ENCODE data around the gene TTLL1.
"Not testable (repeated sequence)": the region's sequence is repeated elsewhere in the genome, so short reads cannot be mapped to it uniquely, and the experiment has no call there.

TTLL1 gene

GRCh38 chr22:43118024-43118849, 29.0 kb upstream of the TTLL1 start:
- CTCF ChIA-PET: no interaction called here
- Mint-ChIP-seq H3K4me1 (no peaks in the 10 kb centered on the region), H3K4me3 (no peak overlapping the region)

GRCh38 chr22:43116932-43117331, 27.7 kb upstream of the TTLL1 start:
- Mint-ChIP-seq H3K4me3 (no peak overlapping the region), H3K9me3 (no peaks in the 10 kb centered on the region), H3K27me3 (peaks cover 22% of the 10 kb centered on the region), H3K27ac (no peak overlapping the region), H3K36me3 (no peaks in the 10 kb centered on the region), H3K4me1 (no peaks in the 10 kb centered on the region)
- DNase-seq: no peak
- CTCF ChIA-PET: no interaction called here

More at GRCh38 chr22:43118024-43118849, 29.0 kb upstream of the TTLL1 start:
- Mint-ChIP-seq H3K27me3 (peaks cover 9% of the 10 kb centered on the region), H3K9me3 (no peaks in the 10 kb centered on the region), H3K36me3 (no peaks in the 10 kb centered on the region), H3K27ac (no peak overlapping the region)
- no peak for DNase-seq

- no peak overlapping the region for H3K27ac Mint-ChIP-seq
- H3K4me1 Mint-ChIP-seq: peaks cover 7% of the 10 kb centered on the region
- CTCF ChIA-PET: no interaction called here
- H3K27me3 Mint-ChIP-seq: peaks cover 35% of the 10 kb centered on the region
- H3K4me3 Mint-ChIP-seq: no peak overlapping the region
- no peaks in the 10 kb centered on the region for H3K9me3 Mint-ChIP-seq
- DNase-seq: no peak
- H3K36me3 Mint-ChIP-seq: no peaks in the 10 kb centered on the region
Observed at GRCh38 chr22:43114958-43115357, 25.8 kb upstream of the TTLL1 start.

- H3K27me3 Mint-ChIP-seq: peaks cover 47% of the 10 kb centered on the region
- H3K27ac Mint-ChIP-seq: no peak overlapping the region
- no peaks in the 10 kb centered on the region for H3K36me3 Mint-ChIP-seq
- no peaks in the 10 kb centered on the region for H3K9me3 Mint-ChIP-seq
- H3K4me3 Mint-ChIP-seq: no peak overlapping the region
- no peak for DNase-seq
- CTCF ChIA-PET: interaction anchor here (1.4 kb wide), 1 partner anchor 23 kb away, joined by 4 read pairs; no protein-coding TSS in a partner anchor
- H3K4me1 Mint-ChIP-seq: peaks cover 7% of the 10 kb centered on the region
Observed at GRCh38 chr22:43113526-43114251, 24.5 kb upstream of the TTLL1 start.

GRCh38 chr22:43110927-43111623, 21.9 kb upstream of the TTLL1 start:
- Mint-ChIP-seq H3K27ac (no peak overlapping the region), H3K4me3 (peak overlapping the region; percentile 62), H3K4me1 (peaks cover 7% of the 10 kb centered on the region), H3K9me3 (no peaks in the 10 kb centered on the region), H3K36me3 (no peaks in the 10 kb centered on the region), H3K27me3 (peaks cover 58% of the 10 kb centered on the region)
- CTCF ChIA-PET: interaction anchor here (0.9 kb wide), 1 partner anchor 24 kb away, joined by 3 read pairs; no protein-coding TSS in a partner anchor
- peak; percentile 65 for DNase-seq

GRCh38 chr22:43110444-43110926, 21.3 kb upstream of the TTLL1 start, which contains the start of gene BIK:
Gene BIK, plus strand, starts transcription at chr22:43110750. Its CDS starts 13,273 bp downstream, at chr22:43124023.
- Mint-ChIP-seq H3K36me3 (no peaks in the 10 kb centered on the region), H3K9me3 (no peaks in the 10 kb centered on the region), H3K27me3 (peaks cover 58% of the 10 kb centered on the region), H3K4me1 (peaks cover 7% of the 10 kb centered on the region), H3K27ac (no peak within 1 kb of the TSS), H3K4me3 (peak within 1 kb of the TSS; percentile 62)
- DNase-seq: peak; percentile 69
- CTCF ChIA-PET: interaction anchor here (0.7 to 0.9 kb wide), 2 partner anchors 11 to 28 kb away, joined by 3 read pairs; no protein-coding TSS in a partner anchor

GRCh38 chr22:43109921-43110443, 20.8 kb upstream of the TTLL1 start:
- H3K4me3 Mint-ChIP-seq: peak overlapping the region; percentile 61
- H3K4me1 Mint-ChIP-seq: peaks cover 7% of the 10 kb centered on the region
- H3K27me3 Mint-ChIP-seq: peaks cover 58% of the 10 kb centered on the region
- CTCF ChIA-PET: interaction anchor here (0.7 to 0.9 kb wide), 3 partner anchors 12 to 283 kb away, joined by 3 to 4 read pairs (median 3); no protein-coding TSS in a partner anchor
- no peak overlapping the region for H3K27ac Mint-ChIP-seq
- peak; percentile 25 for DNase-seq
- no peaks in the 10 kb centered on the region for H3K9me3 Mint-ChIP-seq
- H3K36me3 Mint-ChIP-seq: no peaks in the 10 kb centered on the region

GRCh38 chr22:43109511-43109910, 20.3 kb upstream of the TTLL1 start:
- CTCF ChIA-PET: interaction anchor here (0.5 to 0.9 kb wide), 3 partner anchors 27 to 282 kb away, joined by 3 to 4 read pairs (median 3); no protein-coding TSS in a partner anchor
- H3K4me1 Mint-ChIP-seq: peaks cover 7% of the 10 kb centered on the region
- peak overlapping the region; percentile 15 for H3K4me3 Mint-ChIP-seq
- H3K27me3 Mint-ChIP-seq: peaks cover 58% of the 10 kb centered on the region
- no peak for DNase-seq
- no peak overlapping the region for H3K27ac Mint-ChIP-seq
- H3K36me3 Mint-ChIP-seq: no peaks in the 10 kb centered on the region
- no peaks in the 10 kb centered on the region for H3K9me3 Mint-ChIP-seq

- H3K36me3 Mint-ChIP-seq: no peaks in the 10 kb centered on the region
- no peak overlapping the region for H3K4me3 Mint-ChIP-seq
- CTCF ChIA-PET: interaction anchor here (0.6 to 0.7 kb wide), 2 partner anchors 16 to 811 kb away, joined by 3 read pairs; no protein-coding TSS in a partner anchor
- H3K27me3 Mint-ChIP-seq: peaks cover 33% of the 10 kb centered on the region
- no peak for DNase-seq
- no peaks in the 10 kb centered on the region for H3K9me3 Mint-ChIP-seq
- H3K27ac Mint-ChIP-seq: no peak overlapping the region
- H3K4me1 Mint-ChIP-seq: peaks cover 13% of the 10 kb centered on the region
Observed at GRCh38 chr22:43106302-43106701, 17.1 kb upstream of the TTLL1 start.

- not testable (repeated sequence) for H3K36me3 Mint-ChIP-seq, H3K4me3 Mint-ChIP-seq, H3K27ac Mint-ChIP-seq, H3K4me1 Mint-ChIP-seq, H3K9me3 Mint-ChIP-seq, DNase-seq
- peaks cover 23% of the 10 kb centered on the region for H3K27me3 Mint-ChIP-seq
- CTCF ChIA-PET: interaction anchor here (1.4 kb wide), 1 partner anchor 13 kb away, joined by 4 read pairs; no protein-coding TSS in a partner anchor
Observed at GRCh38 chr22:43104950-43105349, 15.8 kb upstream of the TTLL1 start.

GRCh38 chr22:43104056-43104625, 14.9 kb upstream of the TTLL1 start:
- H3K4me3 Mint-ChIP-seq, H3K27ac Mint-ChIP-seq, H3K36me3 Mint-ChIP-seq, H3K9me3 Mint-ChIP-seq, H3K4me1 Mint-ChIP-seq: not testable (repeated sequence)
- CTCF ChIA-PET: interaction anchor here (1.4 kb wide), 1 partner anchor 12 kb away, joined by 4 read pairs; no protein-coding TSS in a partner anchor
- peak; percentile 43 for DNase-seq
- H3K27me3 Mint-ChIP-seq: peaks cover 15% of the 10 kb centered on the region

- Mint-ChIP-seq H3K27me3 (peaks cover 6% of the 10 kb centered on the region), H3K27ac (no peak overlapping the region), H3K9me3 (peaks cover 7% of the 10 kb centered on the region), H3K36me3 (no peaks in the 10 kb centered on the region), H3K4me3 (no peak overlapping the region), H3K4me1 (peaks cover 10% of the 10 kb centered on the region)
- CTCF ChIA-PET: interaction anchor here (1.2 kb wide), 1 partner anchor 11 kb away, joined by 4 read pairs; no protein-coding TSS in a partner anchor
- DNase-seq: no peak
Observed at GRCh38 chr22:43101306-43101705, 12.1 kb upstream of the TTLL1 start.

GRCh38 chr22:43100225-43100624, 11.0 kb upstream of the TTLL1 start:
- CTCF ChIA-PET: interaction anchor here (1.2 kb wide), 1 partner anchor 10 kb away, joined by 3 read pairs; no protein-coding TSS in a partner anchor
- DNase-seq: no peak
- Mint-ChIP-seq H3K36me3 (no peaks in the 10 kb centered on the region), H3K9me3 (peaks cover 13% of the 10 kb centered on the region), H3K27me3 (peaks cover 4% of the 10 kb centered on the region), H3K27ac (no peak overlapping the region), H3K4me1 (peaks cover 10% of the 10 kb centered on the region), H3K4me3 (no peak overlapping the region)

All from activated naive CD4-positive, alpha-beta T cell treated with anti-CD3 and anti-CD28 coated beads, Interleukin-2, amount 10 ng/mL, durations not matched to agents 7 days and 5 days (primary cell).